Embryonic facial prominence (tissue), 1 donor: Measurements from ENCODE around the gene SPATA46.

Experiments used
- DNase-seq: peaks from one replicate; pipeline ENCODE4 v3.0.0-alpha.2; 2016; ENCODE audit errors: extremely low spot score

Gene SPATA46

GRCh38 chr1:162390396-162391185, 13.9 kb upstream of the SPATA46 start:
- no peak for DNase-seq

DNA sequence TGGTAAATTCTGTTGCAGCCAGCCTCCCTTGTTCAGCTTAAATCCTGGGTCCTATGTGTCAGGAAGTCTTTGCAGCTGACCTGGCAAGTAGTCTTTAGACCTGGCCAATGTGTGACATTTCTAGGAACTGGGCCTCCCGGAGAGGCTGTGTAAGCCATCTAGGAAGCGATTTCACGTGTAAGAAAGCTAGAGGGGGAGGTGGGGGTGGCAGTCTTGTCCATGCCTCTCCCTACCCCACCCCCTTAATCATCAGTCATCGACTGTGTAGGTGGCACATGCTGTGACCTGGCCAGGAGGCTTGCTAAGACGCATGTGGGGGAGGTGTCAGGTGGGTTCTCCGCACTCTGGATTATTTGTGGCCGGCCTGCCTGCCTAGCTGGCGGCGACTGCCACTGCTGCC, 13.3 kb upstream of the SPATA46 start:
- DNase-seq = no peak

DNA sequence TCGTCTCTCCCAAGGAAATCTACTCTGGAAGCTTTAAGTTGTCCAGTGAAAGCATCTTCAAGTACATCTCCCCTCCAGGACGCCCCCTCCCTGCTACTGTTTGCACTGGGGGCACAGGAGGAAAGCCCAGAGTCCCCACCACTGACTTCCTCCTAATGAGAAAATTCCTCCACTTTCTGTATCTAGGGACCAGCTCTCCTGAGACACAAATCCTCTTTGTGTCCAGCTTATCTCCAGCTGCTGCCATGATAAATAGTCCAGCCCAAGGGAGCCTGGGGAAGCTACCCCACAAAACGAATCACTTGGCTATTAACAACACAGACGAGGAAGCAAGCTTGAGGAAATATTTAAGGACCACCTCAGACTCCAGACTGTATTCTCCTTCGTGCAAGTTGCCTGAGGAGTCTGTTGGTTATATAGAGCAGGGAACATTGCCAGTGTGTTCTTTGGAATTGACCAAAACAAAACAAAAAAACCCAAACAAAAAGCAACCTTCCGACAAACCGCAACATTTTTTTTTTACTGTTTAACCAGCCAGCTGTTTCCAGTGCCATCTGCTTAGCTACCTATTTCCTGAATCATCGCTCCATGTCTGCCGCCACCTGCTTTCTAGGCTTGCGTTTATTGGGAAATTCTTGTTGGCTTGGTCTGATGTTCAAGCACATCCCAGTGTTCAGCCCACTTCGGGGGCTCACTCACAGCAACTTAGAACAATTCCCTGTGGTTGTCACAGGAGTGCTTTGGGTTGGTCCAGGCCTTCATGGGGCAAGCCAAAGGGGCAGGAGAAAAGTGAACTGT, 12.6 kb upstream of the SPATA46 start:
- no peak for DNase-seq

- DNase-seq = no peak
These were observed 12.0 kb upstream of the SPATA46 start for GRCh38 chr1:162388615-162389014.

DNA sequence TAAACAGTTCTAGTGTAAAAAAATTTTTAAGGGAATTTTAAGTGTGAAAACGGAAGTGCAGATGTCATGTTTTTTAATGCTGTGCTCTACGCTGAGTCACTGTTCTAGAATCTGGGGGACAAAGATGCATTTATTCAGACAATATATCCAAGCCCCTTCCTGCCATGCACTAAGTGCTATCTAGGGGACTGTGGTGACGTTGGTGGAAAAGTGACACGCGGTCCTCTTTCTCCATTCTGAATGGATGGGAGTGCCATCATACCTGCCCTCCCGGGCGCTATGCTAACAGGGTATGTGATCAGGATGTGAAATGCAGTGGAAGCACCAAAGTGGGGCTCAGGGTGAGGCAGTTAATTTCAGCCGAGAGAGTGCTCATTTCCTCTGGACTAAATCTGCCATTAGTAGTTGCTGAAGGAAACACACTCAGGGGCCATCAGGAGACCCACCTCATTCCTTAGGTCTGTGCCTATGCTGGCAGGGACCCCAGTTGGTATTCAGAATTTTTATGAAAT, 11.5 kb upstream of the SPATA46 start:
- no peak for DNase-seq

GRCh38 chr1:162387226-162388082, 10.8 kb upstream of the SPATA46 start:
- no peak for DNase-seq

- DNase-seq = no peak
These were observed 9.9 kb upstream of the SPATA46 start for GRCh38 chr1:162386292-162387225.

DNA sequence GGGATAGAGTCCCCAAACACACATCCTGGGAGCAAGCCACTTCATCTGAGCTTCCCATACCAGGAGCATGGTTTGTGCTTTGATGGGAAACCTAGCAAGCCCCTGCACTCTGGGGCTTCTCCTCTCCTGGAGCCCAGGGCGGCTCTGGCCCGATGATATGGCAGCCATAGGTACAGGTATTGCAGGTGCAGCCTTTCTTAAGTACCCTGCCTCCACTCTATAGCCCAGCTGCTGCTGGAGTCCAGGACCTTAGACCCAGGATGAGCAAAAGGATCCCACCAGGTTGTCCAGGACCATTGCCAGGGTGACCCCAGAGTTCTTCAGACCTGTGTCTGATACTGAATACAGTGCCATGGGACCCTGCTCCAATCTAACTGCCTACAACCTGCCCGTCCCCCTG, 9.0 kb upstream of the SPATA46 start:
- no peak for DNase-seq

- no peak for DNase-seq
These were observed 8.6 kb upstream of the SPATA46 start for GRCh38 chr1:162385280-162385623.

DNA sequence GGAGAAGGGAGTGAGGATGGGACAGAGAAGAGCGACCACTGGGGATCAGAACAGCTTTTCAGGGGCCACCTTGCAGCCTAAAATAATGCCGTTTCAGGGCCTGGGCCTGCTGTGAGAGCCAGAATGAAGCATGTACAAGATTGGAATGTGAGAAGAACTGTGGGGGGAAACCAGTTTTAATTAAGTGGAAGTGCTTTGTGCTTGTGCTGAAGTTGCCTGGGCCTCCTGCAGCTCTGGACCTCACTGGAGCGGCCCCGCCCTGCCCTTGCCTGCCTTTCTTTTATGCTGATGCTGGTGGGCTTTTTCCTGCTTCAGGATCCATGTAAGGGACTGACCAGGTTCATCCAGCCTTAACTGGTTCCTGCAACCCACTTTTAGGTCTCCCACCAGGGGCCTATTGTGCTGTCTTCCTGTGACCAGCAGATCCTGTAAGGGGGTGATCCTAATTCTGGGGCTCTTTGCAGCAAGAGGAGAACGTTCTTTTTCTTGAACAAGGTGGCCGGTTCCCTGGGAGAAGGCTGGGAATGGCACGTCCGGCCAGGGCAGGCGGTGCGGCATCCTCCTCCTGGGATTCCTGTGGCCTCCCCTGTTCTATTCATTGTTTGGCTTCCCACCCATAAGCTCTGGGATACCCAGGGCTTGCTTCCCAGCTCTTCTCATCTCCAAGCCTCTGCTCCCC, 8.1 kb upstream of the SPATA46 start:
- DNase-seq = no peak

DNA sequence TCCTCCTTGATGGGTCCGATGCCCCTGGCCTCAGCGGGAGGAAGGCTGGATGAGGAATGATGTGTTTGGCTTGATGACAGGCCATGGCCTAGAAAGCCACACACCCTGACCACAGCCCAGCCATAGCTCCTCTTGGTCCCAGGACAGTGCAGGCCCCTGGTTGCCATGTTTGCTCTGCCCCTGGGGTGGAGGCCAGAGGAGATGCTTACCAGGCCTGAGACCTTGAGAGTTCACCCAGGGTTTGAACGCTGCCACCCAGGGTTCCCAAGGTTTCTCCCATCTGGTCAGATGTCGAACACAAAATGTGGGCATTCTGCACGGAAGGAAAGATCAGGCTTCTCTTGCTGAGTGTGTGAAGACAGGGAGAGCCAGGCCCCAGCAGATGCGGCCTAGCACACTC, 7.5 kb upstream of the SPATA46 start:
- DNase-seq = no peak

- DNase-seq = no peak
These were observed 6.9 kb upstream of the SPATA46 start for GRCh38 chr1:162383516-162383915.

GRCh38 chr1:162383091-162383490, 6.4 kb upstream of the SPATA46 start:
- DNase-seq = no peak

- DNase-seq = no peak
These were observed 5.5 kb upstream of the SPATA46 start for GRCh38 chr1:162381941-162382750.

DNA sequence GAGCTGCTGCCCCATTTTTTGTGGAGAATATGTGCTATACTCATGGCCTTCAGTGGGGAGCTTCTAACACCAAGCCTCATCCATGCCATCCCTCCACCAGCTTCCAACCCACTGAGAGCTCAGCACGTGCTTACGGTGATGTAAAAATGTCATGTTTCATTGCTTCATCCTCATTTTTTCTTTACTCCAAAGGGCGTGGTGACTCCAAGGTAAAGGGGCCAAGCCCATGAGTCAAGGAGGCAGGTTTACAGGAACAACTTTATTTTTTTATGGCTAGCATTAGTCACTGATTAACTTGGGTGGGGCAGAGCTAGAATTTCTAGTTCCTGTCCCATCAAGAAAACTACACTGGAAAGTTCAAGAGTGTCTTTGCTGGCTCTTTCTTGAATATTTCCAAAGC, 4.7 kb upstream of the SPATA46 start, which contains the start of gene C1orf226:
Gene C1orf226 (plus strand): TSS at position 346 of the 400 bp plus-strand sequence. CDS start 174 bp downstream, outside the sequence.
- no peak for DNase-seq

- DNase-seq = no peak
These were observed 3.6 kb upstream of the SPATA46 start for GRCh38 chr1:162380061-162380846.

DNA sequence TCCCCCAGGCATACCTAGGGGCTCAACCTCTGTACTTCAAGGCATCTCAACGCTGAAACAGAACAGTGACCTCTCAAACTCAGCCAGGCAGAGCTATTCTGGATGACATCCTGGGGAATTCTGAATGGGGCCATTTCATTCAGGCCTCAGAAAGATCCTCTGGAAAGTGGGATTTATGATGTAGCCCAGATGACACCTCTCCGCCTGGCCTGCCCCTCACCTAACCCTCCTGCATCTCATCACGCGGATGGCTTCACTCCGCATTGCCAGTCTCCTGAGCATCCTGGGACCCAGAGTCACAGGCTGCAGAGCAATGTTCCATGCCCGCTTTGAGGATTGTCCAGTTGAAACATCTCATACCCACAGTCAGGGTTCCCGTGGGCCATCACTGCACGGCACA, 1.2 kb downstream of the SPATA46 start:
- DNase-seq = no peak

DNA sequence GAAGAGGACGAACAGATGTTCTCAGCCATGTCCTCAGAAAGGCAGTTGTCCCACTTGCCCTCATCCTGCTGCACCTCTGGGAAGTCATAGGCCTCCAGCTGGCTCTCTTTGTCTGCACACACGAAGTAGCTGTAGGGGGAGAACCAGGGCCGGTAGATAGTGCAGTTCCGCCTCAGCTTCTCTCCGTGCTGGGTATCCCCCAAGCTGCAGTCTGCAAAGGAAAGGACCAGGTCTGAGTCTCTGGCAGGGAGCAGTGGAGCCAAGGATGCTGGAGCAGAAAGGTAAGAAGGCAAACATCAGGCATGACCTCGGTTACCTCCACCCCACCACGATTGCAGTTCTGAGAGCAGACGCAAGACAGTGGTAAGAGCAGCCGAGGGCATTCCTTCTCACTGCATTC, 2.2 kb downstream of the SPATA46 start:
- DNase-seq = no peak
